Measurements from ENCODE around the gene HS3ST5.

HS3ST5 gene

DNA sequence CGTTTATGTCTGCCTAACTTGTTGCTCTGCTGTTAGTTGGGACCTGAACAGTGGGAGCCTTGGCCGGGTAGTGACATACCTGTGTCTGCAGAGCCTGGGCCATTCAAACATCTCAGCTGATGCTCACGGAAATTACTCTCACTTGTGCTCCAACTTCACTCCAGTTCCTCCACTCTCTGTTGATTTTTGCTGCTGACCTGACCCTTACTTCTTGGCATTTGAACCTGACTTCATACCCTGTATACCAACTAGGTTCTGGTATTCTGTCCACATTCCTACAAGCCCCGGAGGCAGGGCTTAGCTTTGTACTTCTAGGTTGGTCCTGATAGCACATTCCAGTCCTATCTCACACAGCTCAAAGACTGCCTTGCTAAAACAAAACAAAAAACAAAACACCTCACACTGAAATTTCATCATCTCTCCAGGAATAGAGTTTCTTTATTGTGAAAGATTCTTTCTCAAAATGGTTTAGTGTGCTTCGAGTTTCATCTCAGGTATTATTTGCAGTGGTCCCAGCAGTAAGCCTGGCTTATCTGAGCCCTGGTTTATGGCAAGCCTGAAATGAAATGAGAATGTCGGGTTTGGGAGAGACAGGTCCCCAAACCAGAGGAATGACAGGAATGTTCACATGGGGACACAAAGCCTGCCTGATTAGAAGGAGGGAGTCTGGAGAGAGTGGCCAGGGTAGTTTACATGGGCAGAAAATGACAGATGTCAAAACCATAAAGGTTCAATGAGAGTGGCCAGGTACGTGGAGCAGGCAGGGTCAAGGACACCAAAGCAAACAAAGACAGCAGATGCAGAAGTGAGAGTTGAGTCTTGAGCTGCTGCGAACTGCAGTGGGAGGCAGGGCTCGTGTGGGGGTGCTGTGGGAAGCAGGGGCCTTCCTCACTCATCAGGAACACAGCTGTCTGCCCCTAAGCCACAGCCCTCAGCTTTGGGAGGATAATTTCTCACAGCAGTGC, 197.7 kb downstream of the HS3ST5 start:
- no peak for DNase-seq

DNA sequence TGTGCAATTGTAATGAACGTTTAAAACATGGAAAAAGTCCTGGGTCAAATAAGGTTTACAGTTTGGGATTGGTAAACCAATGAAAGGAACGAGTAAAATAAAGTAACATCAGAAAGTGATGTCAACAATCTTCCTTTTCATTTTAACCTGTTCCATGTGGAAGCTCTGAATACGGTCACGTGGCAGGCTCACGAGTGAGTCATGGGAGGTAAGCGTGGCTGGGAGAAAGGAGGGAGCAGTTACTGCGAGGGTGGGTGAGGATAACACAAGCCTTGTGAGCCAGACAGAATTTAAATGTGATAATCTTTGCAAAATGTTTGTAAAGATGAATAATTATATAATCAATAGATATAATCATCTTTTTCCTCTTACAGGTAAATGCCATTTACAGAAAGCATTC, 200.6 kb downstream of the HS3ST5 start:
- no peak for DNase-seq

DNA sequence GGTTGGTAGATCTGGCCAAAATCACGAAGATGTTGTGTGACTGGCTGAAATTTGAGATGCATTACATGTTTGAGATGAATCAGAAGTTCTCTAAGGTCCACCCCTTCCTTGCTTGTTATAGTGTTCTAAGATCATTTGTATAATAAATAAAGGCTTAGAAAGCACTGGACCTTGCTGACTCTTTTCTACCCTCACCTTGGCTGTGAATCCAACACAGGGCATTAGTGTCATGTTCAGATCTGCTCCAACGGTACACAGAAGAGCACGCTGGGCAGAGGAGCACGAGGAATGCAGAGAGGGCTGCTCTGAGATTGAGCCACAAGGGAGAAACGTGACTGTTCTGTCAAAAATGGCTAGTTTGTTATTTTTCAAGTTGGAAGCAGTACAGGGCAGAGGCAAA, 202.4 kb downstream of the HS3ST5 start:
- DNase-seq, result no peak

DNA sequence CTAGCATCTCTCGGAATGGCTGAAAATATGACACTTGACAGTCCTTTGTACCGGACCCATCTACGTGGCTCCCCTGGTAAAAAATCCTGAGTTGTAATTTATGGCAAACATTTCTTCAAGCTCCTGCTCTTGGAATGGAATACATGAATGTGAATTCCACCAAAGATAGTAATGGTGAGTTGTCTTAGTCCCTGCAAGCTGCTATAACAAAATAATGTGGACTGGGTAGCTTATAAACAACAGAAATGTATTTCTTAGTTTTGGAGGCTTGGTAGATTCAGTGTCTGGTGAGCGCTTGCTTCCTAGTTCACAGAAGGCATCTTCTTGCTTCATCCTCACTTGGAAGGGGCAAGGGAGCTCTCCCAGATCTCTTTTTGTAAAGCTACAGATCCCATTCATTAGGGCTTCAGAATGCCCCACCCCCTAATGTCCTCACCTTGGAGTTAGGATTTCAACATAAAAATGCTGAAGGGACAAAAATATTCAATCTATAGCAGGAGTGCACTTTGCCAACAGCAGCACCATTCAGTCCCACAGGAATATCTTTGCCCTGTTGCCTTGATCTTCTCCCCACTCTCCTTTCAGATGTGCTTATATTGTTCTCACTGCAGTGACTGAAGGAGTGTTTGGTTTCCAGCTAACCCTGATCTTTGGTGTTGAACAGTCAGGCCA, 204.1 kb downstream of the HS3ST5 start:
- DNase-seq, result no peak

DNA sequence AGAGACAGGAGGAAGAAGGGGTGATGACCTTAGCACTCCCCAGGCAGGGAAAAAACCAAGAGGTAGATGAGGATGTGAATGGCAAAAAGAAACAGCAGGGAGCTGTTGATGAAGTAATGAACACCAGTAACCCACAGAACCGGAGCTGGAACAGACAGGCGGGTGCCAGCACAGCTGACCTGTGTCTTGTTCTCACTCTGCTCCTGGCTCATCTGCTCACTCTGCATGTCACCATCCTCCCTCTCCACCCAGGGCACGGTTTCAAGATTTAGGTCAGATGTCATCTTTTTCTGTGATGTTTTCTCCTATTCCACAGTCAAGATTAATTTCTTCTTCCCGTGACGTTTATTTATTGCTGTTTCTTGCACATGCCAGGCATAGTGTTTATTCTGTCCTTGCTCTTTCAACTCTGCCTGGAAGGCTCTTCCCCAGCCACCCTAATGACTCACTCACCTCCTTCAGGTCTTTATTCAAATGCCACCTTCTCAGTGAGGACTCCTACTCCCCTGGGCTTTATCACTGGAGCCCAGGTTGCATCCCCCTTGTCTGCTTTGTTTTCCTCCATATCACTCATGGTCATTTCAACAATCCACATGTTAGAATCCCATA, 207.4 kb downstream of the HS3ST5 start:
- no peak for DNase-seq

DNA sequence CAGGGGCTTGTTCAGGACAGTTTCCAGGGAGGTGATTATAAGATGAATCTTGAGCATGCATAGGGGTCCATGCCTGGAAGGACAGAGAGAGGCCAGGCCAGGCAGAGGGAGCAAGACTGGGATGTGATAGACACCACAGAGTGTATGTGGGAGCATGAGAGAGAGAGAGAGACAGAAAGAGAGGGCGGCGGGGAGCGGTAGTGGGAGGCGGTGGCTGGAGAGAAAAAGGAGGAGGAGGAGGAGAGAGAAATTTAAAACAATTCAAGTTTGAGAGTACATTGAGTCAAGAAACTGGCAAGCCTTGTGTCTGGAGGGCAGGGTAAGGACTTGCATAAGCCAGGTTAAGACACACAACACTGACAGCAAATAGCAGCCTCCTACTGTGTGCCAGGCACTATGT, 209.0 kb downstream of the HS3ST5 start:
- DNase-seq, result no peak

DNA sequence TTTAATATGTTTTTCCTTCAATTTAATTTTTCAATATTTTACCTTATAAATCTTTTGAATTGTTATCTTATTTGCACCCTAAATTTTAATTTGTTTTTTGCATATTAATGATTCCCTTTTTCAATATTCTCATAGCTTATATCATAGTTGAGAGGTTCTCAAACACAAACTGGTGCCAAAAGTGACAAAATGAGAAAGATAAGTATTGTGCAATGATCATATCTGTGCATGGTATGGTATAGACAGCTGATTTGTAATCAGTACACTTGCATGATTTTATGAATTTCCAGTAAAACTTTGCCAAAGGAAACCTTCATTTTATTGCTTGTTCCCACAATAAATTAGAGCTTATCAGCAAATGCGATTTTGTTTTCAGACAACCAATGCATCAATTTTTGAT, 210.9 kb downstream of the HS3ST5 start:
- DNase-seq, result no peak

DNA sequence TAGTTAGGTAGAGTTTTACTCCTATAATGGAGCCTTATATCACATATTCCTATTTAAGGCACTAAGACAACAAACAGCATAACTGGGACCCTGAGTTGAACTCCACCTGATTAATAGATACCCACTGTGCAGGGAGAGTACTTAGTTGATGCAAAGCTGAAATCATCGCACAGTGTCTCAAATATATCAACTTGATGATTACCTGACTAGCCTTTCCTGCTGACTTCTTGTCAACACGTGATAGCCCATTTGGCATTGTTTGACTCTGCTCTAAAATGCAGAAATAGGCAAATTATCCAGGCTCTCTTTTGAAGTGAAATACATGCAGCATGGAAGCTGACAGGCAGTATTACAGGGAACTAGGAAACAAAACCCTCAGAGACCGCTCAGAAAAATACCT, 217.2 kb downstream of the HS3ST5 start:
- DNase-seq, result no peak

DNA sequence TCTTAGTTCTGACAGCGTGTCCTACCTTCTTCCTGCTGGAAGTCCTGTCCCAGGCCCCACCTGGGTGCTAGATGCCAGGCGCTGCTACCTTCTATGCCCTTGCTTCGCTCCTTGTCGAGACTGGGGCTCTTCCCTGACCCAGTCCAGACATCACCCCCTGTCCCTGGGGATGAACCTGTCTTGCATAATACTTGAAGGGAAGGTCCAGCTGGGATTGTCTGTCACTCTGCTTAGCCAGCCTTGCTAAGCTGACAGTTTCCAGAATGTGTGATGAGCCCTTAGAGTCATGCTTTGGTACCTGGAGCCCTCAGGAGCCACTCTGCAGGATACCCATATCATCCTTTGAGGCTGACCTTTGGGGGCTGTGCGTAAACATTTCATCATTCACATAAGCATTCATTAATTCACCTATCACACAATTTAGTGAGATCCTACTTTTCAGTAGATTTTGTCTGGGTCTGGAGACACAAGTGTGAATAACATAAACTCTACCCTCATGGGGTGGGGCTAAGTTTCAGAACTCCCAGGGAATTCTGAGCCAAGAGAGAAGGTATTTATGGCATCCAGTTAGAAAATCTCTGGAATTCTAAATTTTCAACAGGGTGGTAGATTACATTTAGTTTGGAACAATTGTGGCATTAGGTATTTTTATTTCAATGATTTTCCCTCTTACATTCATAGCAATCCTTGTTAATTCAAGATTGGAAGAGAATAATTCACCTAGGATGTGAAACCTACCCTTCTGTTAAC, 220.7 kb downstream of the HS3ST5 start:
- no peak for DNase-seq

DNA sequence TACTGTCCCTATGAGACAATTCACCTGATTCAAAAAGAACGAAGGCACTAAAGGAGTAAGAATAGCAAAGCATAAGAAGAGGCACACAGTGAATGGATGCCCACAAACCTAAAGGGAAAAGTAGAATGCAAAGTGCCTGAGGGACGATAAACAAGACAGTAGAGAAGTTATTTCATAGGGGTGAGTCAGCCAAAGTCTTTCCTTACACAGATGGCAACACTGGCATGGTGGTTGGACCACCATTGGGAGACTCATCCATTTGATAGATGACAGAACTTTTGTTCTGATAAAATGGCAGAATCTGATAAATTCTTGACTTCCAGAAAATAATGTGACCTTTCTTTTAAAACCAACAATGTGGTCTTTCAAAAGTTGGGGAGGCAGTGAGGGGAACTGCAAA, 223.8 kb downstream of the HS3ST5 start:
- no peak for DNase-seq

DNA sequence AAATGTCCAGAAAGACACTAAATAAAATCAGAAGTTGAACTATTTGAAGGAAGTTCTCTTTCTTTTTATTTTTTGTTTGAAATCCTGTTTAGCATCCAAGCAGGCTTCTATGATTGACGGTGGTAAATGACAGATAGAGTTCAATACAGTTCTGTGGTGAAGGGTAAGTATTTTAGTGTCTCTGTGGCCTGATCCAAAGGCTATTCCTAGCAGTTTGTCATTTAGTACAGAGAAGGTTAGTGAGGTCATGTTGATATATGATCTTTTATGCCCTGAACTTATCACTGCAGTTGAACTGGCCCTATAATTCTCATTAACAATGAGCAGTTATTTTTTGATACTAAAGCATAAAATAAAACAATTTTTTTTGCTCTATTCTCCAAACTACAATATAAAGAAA, 227.2 kb downstream of the HS3ST5 start:
- no peak for DNase-seq

DNA sequence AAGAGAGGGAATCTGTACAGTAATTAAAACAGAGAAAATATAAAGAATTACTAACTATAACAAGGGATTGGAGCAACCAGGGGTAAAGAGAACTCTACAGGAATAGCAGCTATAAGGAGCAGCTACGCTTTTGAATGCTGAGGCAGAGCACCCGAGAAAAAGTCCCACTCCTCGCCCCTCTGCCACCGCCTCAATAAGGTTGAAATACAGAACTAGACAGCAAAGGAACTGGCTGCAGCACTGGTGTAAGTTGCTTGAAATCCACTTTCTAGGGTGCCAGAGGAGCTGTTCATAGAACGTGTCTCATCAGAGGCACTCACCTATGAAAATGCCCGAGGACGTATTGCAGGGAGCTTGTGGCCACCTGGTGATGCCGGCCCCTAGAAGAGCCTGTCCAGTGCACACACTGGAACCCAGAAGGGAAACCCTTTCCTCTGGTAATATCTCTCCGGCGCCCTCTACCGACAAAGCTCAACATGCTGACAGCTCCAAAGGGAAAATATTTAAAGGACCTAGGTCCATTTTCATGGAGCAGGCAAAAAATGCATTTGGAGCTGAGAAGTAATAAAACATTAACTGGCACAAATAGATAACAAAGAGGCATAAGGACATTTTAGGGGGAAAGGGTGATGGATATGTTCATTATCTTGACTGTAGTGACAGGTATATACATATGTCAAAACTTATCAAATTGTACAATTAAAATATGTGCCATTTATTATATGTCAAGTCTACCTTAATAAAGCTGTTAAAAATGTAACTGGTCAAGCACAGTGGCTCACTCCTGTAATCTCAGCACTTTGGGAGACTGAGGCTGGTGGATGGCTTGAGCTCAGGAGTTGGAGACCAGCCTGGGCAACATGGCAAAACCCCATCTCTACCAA, 234.5 kb downstream of the HS3ST5 start:
- DNase-seq, result peak; percentile 59

DNA sequence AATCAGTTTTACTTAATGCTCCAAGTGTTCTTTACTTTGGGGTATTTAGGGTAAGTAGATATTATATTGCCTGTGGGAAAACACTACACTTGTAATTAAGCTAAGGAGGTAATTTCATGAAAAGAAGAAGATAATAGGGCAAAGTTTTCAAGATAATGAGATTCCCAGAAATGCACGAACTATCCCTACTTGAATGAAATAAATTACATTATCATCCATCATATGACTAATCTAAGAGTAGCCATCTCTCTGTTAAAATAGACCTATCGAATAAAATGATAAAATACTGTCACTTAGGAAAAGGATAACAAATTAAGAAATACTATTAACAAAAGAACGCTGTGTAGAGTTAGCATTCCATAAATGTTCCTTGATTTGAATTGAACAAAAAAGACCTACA, 236.8 kb downstream of the HS3ST5 start:
- no peak for DNase-seq

DNA sequence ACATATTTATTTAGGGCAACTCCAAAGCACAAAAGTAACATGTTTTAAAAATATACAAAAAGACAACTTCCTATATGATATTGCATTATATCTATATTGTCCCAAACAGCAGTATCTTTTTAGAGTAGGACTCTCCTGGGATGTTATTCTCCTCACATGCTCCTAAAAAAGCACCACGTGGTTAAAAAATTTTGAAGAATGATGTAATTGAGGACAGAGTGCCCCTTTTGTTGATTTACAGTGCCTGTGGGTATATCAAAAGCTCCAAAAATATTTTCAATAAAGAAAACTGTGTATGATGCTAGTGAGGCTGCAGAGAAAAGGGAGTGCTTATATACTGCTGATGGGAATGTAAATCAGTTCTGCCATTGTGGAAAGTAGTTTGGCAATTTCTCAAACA, 241.6 kb downstream of the HS3ST5 start:
- DNase-seq, result no peak

DNA sequence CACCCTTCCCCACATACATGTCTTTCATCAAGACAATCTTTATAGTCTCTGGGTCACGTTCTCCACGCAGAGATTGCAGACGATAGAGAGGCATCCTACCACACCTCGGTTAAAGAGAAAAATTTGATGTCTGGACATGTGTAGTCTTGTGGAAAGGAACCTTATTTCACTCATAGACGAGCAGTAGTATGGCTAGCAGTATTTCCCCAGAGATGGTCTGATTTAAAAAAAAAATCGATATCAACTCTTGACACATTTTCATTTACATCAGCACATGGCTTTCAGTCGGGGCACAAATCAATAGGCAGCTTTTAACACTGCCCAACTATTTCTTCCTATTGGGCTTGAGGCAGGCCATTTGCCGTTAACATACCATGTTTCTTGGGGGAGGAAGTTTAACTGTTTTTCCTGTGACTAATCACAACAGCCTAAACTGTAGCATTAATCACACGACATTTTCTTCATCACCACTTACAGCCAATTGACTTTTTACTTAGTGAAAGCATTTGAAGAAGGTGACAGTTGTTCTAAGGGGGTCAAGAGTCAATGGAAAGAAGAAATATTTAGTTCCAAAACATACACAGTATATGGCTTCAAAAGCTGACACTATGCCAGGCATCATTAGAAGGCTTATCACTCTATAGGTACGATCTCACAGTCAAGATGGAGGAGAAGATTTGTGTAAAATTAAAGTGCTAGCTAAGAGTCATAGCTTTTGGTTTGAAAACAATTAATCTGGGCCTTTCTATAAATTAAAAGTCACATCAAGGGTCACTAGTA, 242.4 kb downstream of the HS3ST5 start:
- DNase-seq, result no peak

DNA sequence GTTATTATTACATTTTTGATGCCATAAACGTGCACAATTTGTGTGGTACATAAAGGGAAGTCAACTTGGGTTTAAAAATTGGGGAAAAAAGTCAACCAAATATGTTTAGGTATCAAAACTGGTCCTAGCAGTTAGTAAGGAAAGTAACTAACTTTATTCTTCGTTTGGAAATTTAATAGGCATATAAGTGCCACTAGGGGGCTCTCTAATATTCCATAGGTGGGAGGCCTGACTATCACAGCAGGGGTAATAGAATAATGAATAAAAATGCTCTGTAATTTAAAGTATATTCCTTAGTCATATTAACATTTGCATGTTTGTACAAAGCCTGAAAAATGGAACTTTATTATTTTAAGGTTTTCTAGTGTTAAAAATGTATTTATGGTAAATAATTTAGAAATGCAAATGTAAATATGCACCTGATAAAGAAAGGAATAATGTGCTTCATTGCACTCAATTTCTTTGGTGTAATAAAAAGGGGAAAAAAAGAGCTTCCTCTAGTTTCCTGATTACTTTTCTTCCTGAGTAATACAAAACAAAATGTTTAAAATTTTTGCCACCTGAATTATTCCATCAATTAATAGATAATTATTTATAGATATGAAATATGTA, 246.2 kb downstream of the HS3ST5 start:
- peak; percentile 14 for DNase-seq

DNA sequence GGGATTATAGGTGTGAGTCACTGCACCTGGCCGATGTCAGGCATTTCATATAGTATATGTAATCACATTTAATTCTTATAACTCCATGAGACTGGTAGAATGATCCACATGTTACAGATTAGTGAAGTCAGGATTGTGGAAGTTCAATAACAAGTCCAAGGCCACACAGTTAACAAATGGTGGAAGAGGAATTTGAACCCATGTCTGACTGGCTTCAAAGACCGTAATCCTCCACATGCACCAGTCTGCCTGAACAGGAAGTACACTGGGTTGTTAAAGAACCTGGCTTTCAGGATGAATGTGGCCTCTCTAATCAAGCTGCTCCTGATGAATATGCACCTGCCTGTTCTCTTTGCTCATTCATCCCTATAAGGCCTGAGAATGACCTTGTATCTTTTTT, 249.9 kb downstream of the HS3ST5 start:
- no peak for DNase-seq

DNA sequence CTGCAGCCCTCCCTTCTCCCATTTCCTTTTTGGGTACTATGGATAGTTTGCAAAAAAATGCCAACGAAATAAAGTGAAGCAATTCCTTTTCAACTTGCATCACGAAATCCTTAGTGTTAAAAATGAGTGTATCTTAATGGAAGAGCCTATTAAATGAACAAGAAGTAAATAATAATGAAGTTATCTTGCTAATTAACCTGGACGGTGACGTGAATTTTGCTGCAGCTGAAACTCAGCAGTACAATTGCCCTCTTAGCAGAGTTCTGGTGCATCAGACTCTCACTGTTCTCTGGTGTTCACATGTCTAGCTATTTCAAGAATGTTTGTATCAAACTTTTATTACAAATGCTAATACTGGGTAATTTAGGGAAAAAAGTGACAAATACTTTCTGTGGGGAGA, 252.2 kb downstream of the HS3ST5 start:
- DNase-seq, result no peak

DNA sequence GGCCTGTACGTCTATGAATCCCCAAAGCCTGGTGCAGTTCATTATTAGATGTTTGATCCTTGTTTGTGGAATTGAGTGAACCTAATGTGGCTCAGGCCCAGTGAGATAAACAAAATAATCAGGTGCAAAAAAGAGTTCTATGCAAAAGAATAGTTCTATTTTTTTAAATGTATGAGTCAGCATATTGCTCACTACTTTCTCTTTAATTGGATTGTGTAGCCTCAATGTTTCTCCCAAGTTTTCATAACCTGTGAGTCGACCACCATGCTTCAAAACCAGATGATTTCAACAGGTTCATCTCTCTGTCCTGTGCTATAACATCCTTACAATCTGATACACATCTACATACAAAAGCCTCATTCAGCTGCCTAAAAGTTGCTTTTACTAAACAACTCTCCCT, 255.3 kb downstream of the HS3ST5 start:
- no peak for DNase-seq

DNA sequence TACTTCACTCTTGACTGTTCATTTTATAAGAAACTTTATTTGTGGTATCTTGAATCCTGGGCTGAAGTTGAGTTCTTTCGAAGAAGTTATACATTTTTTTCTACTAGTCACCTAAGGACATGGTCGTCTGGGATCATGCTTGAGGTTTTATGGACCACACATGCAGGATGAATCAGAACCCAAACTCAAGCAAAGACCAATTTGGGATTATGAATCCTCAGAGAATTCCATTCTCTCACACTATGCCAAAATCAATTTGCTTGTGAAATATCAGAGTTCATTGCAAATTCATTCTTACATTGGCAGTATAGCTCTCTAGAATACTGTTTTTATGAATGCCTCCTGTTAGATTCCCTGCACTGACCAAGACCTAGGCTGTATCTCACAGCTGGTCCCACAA, 257.6 kb downstream of the HS3ST5 start:
- DNase-seq, result no peak

DNA sequence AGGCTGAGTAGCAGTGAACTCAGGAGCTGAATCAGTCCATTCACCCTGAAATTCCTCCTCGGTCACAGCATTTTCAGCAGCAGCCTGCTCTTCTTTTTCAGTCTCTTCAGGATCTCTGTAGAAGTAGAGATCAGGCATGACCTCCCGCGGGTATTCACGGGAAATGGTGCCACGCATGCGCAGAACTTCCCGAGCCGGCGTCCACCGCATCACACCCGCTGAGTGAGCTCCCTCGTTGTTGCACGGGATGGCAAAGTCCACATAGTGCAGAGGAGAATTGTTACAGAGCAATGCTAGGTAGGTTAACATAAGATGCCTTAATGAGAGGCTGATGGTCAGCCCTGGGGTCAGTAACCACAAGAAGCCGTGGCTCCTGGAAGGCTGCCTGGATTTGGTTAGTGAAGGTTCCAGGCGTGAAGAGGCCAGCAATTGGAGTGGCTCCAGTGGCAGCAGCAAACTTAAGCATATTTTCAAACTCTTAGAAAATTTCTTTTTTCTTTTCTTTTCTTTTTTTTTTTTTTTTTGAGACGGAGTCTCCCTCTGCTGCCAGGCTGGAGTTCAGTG, 258.4 kb downstream of the HS3ST5 start:
- DNase-seq, result no peak

Data from activated CD4-positive, alpha-beta T cell treated with anti-CD3 and anti-CD28 coated beads for 48 hours (primary cell).